GOT3 (cell line): ENCODE measurements around the gene ANGPTL7.

Experiments
- DNase-seq: peaks from one replicate; lab custom pipeline; 2025; ENCODE audit warnings: mixed read lengths; lab: John Stamatoyannopoulos, UW

ANGPTL7 gene

GRCh38 chr1:11204396-11205190 is 15.4 kb downstream of the ANGPTL7 start:
- no peak for DNase-seq

DNA sequence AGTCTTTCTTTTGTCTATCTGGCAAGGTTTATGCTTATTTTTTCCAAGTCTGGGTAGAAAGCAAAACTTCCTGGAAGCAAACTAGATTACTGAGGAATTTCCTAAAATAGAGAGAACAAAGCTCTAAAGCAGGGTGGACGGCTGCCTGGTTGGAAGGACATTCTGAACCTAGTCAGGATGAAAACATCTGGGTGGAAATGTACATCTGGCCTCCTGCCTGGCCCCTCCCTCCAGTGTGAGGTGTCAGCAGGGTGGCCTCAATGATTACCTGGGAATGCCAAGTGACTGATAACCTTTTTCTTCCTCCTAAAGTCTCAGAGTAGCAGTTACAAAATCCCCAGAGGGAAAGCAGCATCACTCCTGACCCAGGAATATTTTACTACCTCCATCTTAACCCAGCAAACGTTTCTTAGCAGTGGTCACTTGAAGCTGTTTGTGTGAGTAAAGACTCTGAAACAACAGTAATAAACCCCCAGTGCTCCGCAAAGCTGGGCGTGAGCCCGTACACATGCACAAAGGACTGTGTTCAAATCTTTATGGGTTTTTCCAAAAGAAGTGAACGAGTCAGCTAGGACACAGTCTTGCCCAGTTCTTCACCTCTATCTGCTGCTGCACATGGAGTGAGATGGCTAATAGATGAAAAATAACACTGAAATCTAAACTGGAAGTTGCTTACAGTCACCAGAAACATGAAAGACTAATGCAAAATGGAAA is 18.9 kb downstream of the ANGPTL7 start:
- DNase-seq, result no peak

GRCh38 chr1:11211461-11211860 is 22.3 kb downstream of the ANGPTL7 start:
- no peak for DNase-seq

GRCh38 chr1:11211925-11212587 is 22.9 kb downstream of the ANGPTL7 start:
- DNase-seq, result no peak

DNA sequence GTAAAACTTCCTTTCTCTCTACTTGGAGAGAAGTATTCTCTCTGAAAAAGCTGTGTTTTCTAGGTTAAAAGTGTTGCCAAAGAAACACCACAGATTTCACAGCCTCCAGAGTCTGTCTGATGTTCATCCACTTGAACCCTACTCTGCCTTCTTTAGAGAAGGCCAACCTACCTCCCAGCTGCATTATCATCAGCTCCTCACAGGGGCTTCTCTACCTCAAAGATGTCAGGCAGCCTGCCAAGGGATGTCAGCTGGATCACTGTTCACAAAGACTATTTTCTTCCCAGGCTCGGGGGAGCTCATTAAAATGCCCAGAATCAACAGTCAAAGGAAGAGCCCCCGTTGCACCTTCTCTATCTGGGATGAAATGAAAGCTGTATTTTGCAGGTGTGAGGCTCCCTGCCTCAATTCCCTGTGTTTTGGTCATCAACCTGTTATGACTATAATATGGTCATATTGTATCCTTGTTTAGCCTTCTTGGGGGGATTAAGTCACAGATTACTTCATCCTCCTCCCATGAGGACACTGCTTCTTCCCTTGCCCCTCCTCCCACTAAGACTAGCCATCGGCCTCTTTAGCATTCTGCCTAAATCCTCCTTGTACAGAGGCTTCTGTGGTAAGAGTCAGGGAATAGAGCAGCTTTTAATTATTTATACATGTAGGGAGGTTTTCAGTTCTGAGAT is 25.7 kb downstream of the ANGPTL7 start:
- no peak for DNase-seq

- no peak for DNase-seq
Measured at GRCh38 chr1:11215381-11216005, 26.3 kb downstream of the ANGPTL7 start.

GRCh38 chr1:11216074-11216473 is 26.9 kb downstream of the ANGPTL7 start:
- no peak for DNase-seq

DNA sequence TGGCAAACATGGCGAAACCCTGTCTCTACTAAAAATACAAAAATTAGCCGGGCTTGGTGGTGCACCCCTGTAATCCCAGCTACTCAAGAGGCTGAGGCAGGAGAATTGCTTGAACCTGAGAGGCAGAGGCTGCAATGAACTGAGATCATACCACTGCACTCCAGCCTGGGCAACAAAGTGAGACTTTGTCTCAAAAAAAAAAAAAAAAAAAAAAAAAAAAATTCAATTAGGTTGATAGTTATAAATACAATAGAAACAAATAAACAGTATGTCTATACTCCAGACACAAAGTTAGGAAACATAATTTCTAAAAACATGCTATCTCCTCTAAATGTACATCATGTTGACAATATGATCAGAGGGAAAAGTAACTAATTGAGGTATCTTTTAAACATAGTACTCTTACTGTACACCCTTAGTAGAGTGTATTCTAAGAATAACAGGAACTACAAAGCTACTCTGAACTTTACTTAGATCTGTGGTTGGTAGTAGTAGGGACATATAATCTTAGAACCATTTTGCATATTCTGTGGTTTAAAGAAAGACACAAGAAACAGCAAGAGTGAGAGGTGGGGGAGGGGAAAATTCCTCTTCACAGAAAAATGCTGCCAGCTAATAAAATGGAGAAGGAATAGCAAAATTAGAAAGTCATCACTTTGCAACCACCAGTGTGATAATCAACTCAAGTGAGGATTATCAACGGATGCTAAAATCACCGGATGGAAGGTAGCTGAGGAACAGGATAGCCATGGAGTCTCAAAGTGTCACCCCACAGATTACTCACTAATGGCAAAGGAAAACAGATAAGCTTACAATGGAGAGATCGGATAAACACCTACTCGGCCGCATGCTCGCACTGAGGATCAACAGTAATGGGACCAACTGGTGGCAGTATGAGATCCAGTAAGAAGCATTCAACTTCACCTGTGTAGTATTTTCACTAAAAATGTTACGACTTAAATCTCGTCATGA is 38.2 kb downstream of the ANGPTL7 start:
- no peak for DNase-seq

DNA sequence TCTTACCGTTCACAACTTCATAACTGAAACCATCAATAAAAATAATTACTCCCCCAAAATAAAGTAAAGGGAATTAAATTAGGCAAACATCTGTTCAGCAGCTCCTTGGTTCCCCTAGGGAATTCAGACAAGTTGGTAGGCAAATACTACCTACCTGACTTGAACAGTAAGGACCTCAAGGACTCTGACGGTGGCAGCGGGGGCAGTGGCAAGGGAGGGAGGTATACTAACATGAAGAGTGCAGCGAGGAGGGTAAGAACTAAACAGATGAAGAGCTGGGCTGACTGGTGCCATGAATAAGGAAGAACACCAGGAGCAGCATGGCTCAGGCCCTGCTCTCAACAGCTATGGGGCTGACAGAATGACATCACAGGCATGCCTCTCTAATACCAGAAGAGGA is 40.0 kb downstream of the ANGPTL7 start:
- DNase-seq, result no peak

GRCh38 chr1:11233208-11233607 is 44.1 kb downstream of the ANGPTL7 start:
- no peak for DNase-seq

- DNase-seq, result no peak
Measured at GRCh38 chr1:11237356-11237755, 48.2 kb downstream of the ANGPTL7 start.

GRCh38 chr1:11238311-11238710 is 49.2 kb downstream of the ANGPTL7 start:
- no peak for DNase-seq

- DNase-seq, result no peak
Measured at GRCh38 chr1:11245248-11245647, 56.1 kb downstream of the ANGPTL7 start.
